ENCODE results near the gene SLC39A8. TPM values are rescaled to one million over a fixed set of nuclear protein-coding genes. Genes with fewer than 3 reads are reported as not detected.

Gene SLC39A8
- total RNA-seq, 6 experiments from 2014 or later: 19.4 to 24.7 (median 23.3) TPM

DNA sequence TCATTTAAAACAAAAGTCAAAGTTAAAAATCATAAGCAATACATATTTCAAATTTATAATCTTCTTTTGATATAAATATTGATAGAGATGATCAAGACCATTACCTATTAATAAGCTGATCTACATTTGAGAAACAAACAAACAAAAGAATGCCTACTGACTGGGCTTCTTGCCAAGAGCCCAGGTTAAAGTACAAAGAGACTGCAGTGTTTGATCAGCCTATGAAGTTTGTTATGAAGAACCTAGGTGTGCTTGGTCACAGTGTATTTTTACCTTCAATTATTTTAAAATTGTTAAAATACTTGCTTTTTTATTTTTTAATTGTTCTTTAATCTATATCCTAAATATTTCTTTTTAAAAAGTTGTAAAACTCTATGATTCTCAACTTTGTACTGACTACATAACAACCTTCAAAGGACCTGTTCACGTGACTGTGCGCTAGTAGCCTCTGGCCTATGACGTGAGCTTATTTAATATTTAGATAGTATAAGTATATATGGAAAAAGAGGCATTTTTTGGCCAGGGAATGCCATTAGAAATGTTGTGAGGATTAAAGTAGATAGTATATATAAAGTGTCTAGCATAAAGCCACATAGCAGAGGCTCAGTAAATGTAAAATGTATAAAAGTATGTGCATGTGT lies 11.4 kb upstream of the SLC39A8 start:
- WGBS (ENCODE audit: insufficient coverage, low coverage, low lambda C conversion rate, missing lambda C conversion rate): 32% methylated on average over 3 of the region's 3 CpGs

DNA sequence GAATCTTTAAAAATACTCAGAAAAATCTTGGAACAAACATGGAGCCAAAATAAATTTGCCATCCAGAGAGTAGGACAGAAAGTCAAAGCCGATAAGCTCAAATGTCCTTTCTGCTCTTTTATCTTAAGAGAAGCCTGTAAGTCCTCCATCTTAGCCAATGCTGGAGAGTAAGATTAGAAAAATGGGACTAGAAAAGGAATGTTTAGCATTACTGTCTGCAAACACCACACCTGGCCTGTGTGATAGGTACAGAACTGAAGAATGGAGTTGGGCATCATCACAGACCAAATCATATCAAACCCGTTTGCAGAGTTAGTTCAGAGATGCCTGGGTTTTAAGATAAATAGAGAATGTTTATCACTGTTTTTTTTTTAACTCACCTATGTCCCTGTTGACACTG lies 10.5 kb upstream of the SLC39A8 start:
- Histone ChIP-seq H3K4me1 (peaks cover 0 to 16% (median 4%) of the 10 kb centered on the region in 4 donors), H3K27ac (no peak overlapping the region), H3K36me3 (no peaks in the 10 kb centered on the region), H3K4me3 (no peak overlapping the region), H3K27me3 (no peaks in the 10 kb centered on the region), H3K9me3 (no peaks in the 10 kb centered on the region)
- intact Hi-C loops (cut with DNase I): no loop called here
- ATAC-seq: no peak
- TF ChIP-seq, protein P1, sequence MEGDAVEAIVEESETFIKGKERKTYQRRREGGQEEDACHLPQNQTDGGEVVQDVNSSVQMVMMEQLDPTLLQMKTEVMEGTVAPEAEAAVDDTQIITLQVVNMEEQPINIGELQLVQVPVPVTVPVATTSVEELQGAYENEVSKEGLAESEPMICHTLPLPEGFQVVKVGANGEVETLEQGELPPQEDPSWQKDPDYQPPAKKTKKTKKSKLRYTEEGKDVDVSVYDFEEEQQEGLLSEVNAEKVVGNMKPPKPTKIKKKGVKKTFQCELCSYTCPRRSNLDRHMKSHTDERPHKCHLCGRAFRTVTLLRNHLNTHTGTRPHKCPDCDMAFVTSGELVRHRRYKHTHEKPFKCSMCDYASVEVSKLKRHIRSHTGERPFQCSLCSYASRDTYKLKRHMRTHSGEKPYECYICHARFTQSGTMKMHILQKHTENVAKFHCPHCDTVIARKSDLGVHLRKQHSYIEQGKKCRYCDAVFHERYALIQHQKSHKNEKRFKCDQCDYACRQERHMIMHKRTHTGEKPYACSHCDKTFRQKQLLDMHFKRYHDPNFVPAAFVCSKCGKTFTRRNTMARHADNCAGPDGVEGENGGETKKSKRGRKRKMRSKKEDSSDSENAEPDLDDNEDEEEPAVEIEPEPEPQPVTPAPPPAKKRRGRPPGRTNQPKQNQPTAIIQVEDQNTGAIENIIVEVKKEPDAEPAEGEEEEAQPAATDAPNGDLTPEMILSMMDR (IDR thresholded peaks at IDR 0.05): no peak
- TF ChIP-seq POLR2A (IDR thresholded peaks at IDR 0.05): no peak
- 65% methylated on average over 2 of the region's 2 CpGs for WGBS (ENCODE audit: insufficient coverage, low coverage, low lambda C conversion rate, missing lambda C conversion rate)
- DNase-seq: no peak

More for the DNA sequence above, 11.4 kb upstream of the SLC39A8 start:
- Histone ChIP-seq H3K4me3 (no peak overlapping the region), H3K27me3 (no peaks in the 10 kb centered on the region), H3K27ac (peak overlapping the region in 2 of 3 donors; percentile 20 to 39), H3K9me3 (no peaks in the 10 kb centered on the region), H3K36me3 (no peaks in the 10 kb centered on the region), H3K4me1 (peaks cover 0 to 16% (median 4%) of the 10 kb centered on the region in 4 donors)
- DNase-seq (peak in 1 of 3 donors; percentile 70), ATAC-seq (peak; percentile 89 to 96 (median 94))
- TF ChIP-seq POLR2A (IDR thresholded peaks at IDR 0.05): no peak
- TF ChIP-seq, protein P1 (IDR thresholded peaks at IDR 0.05): no peak
- intact Hi-C loops (cut with DNase I): no loop called here

DNA sequence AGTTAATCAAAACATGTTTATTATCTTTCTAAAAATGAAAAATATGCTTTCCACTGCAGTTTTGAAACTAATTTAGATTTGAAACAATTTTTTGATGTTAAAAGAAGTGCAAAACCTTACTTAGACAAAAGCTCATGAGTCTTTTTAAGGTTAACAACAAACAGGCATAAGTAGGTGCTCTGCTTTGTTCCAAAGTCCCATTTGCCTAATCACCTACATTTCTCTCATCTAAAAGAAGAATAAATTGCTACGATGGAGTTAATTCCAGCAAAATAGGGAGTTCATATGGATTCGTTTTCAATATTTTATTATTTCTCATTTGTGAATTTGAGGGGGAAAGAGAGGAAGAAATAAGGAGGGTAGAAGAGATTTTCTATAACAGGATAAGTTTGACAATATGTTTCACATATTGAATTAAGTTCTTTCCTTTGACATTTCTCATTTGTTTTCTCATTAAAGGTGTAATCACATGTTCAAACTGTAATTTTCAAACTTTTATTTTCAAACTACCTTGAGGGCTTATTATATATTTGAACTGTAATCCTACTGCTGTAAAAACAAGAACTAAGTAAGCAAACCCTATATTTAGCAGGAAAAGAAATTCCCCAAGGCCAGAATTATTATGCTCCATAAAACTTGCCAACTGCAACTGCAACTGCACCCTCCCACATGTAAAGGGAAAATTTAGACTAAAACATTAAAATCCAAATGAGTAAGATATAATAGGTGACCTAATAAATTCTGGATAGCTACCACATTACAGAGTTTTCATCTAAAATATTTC lies 9.6 kb upstream of the SLC39A8 start:
- Histone ChIP-seq H3K4me1 (peaks cover 0 to 16% (median 4%) of the 10 kb centered on the region in 4 donors), H3K27ac (no peak overlapping the region), H3K9me3 (no peaks in the 10 kb centered on the region), H3K4me3 (no peak overlapping the region), H3K27me3 (no peaks in the 10 kb centered on the region), H3K36me3 (no peaks in the 10 kb centered on the region)
- no peak for DNase-seq
- no peak for TF ChIP-seq POLR2A (IDR thresholded peaks at IDR 0.05)
- TF ChIP-seq, protein P1 (IDR thresholded peaks at IDR 0.05): no peak
- intact Hi-C loops (cut with DNase I): no loop called here
- ATAC-seq: no peak
- 31% methylated on average over 2 of the region's 2 CpGs for WGBS (ENCODE audit: insufficient coverage, low coverage, low lambda C conversion rate, missing lambda C conversion rate)

DNA sequence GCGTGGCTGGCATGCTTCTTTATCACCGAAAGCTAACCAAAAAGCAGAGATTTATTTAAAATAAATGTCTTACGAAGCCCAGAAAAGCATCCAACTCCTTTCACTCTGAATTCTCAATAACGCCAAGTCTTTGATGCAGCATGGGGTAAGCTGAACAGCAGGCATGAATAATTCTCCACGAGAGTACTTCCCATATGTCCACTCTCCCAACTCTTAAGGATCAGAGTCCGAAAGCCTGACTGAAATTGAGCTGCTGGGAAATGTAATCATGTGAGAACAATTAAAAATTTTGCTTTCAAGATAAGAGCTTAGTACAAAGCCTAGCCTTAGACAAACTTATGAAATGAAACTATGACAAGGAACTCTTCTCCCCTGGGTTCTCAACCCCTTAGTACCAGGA lies 7.5 kb upstream of the SLC39A8 start:
- DNase-seq (no peak), ATAC-seq (no peak)
- Histone ChIP-seq H3K27ac (no peak overlapping the region), H3K27me3 (no peaks in the 10 kb centered on the region), H3K4me1 (peaks cover 0 to 16% (median 4%) of the 10 kb centered on the region in 4 donors), H3K9me3 (no peaks in the 10 kb centered on the region), H3K36me3 (no peaks in the 10 kb centered on the region), H3K4me3 (no peak overlapping the region)
- intact Hi-C loops (cut with DNase I): no loop called here
- TF ChIP-seq, protein P1 (IDR thresholded peaks at IDR 0.05): no peak
- TF ChIP-seq POLR2A (IDR thresholded peaks at IDR 0.05): no peak
- 72% methylated on average over 5 of the region's 6 CpGs for WGBS (ENCODE audit: insufficient coverage, low coverage, low lambda C conversion rate, missing lambda C conversion rate)

Measured in right lobe of liver (tissue), 6 donors.